UCSD-AML1 (cell line): ENCODE data around the gene YPEL3.
"Not testable (repeated sequence)": the region's sequence is repeated elsewhere in the genome, so short reads cannot be mapped to it uniquely, and the experiment has no call there.

ENCODE experiments used
- DNase-seq: peaks from one replicate; lab custom pipeline; 2025; ENCODE audit not compliant: unreplicated experiment; lab: John Stamatoyannopoulos, UW

Gene YPEL3, protein sequence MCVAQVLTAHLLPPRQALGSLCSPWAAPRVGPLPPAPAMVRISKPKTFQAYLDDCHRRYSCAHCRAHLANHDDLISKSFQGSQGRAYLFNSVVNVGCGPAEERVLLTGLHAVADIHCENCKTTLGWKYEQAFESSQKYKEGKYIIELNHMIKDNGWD

DNA sequence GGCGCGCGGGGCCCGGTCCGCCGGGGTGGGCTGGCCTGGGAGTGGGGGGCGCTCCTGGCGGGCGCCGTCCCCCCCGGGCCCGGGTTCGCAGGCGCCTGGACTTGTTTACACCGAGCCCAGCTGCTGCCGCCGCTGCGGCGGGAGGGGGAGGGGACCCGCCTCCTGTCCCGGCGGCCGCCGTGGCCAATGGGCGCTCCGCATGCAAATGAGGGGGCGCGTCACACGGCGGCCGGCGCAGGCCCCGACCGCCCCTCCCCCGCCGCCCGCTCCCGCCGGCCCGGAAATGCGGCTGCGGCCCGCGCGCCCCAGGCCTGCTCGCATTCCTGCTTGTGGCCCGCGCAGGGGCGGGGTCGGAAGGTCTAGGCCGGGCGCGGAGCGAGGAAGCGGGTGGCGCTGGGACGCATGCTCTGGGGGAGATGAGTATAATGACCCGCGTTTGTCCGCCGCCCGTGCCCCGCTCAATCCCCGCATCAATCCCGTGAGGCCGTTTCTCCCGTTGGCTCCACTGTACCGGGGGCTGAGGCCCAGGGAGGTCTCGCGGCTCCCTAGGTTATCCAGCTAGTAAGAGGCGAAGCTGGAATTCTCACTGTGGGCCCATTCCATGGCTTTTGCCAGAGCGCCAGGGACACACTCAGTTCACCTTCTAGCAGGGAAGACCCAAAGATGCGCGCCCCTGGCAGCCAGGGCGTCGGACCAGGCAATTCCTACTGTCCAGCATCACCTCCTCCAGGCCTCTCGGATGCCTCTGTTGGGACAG is at the start of gene YPEL3:
TSS of gene YPEL3 (minus strand) at position 109 of the 757 bp plus-strand sequence. CDS start 731 bp downstream, outside the sequence.
- DNase-seq: no peak

DNA sequence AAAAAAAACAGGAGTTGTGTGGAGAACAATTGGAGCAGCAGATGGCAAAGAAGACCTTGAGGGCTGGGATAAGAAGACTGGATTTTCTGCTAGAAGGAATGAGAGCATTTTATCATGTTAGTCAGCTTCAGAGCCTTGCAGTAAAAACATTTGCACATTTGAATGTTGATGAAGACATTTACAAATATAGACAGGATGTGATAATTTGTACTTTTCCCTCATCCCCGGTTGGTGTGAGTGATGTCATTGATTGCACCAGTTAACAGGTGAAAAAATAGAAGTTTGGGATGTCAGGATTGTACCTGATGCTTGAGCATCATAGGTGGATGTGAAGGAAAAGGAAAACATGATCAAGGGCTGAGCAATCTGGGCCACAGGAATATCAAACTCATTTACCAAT is 49.6 kb upstream of the YPEL3 start:
- DNase-seq: no peak

DNA sequence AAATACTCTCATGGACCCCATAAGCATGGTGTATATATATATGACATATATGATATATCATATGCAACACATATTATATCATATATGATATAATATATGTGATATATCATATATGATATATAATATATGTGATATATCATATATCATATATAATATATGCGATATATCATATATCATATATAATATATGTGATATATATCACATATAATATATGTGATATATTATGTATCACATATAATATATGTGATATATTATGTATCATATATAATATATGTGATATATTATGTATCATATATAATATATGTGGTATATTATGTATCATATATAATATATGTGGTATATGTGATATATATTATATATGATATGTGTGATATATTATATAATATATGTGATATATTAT is 48.9 kb upstream of the YPEL3 start:
- DNase-seq: no peak

DNA sequence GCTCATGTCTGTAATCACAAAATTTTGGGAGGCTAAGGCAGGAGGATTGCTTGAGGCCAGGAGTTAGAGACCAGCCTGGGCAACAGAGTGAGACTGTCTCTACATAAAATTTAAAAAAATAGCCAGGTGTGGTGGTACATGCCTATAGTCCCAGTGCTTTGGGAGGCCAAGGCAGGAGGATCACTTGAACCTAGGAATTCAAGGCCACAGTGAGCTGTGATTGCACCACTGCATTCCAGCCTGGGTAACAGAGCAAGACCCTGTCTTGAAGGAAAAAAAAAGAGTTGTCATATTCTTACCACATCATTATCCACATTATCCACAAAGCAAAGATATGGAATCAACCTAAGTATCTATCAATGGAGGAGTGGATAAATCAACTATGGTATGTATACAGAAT is 48.0 kb upstream of the YPEL3 start:
- DNase-seq: no peak

DNA sequence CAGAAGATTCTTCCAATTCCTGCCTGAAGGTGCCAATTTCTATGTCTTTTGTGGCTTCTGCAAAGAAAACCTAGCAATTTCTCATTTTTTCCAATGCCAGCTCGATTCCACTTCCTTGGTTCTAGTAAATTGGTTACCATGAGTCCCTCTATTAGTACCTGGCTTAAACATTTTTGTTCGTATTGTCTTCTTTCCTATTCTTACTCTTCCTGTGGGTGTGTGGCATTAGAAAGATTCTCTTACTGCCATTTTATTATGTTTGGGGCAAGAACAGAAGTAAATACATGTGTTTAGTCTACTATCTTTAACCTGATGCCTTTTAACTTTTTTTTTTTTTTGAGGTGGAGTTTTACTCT is 47.3 kb upstream of the YPEL3 start:
- no peak for DNase-seq

DNA sequence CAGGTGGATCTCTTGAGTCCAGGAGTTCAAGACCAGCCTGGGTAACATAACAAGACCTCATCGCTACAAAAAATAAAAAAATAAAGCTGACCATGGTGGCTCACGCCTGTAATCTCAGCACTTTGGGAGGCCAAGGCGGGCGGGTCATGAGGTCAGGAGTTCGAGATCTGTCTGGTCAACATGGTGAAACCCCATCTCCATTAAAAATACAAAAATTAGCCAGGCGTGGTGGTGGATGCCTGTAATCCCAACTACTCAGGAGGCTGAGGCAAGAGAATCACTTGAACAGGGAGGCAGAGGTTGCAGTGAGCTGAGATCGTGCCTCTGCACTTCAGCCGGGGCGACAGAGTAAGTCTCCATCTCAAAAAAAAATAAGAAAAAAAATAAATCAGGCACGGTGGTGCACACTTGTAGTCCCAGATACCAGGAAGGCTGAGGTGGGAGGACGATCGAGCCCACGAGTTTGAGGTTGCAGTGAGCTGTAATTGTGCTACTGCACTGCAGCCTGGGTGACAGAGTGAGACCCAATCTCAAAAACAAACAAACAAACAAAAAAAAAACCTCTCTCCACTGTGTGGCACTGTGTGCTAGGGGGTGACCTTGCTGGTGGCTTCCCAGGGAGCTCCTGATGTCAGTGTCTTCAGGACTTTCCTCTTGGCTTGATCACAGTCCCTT is 46.8 kb upstream of the YPEL3 start:
- peak; percentile 23 for DNase-seq

DNA sequence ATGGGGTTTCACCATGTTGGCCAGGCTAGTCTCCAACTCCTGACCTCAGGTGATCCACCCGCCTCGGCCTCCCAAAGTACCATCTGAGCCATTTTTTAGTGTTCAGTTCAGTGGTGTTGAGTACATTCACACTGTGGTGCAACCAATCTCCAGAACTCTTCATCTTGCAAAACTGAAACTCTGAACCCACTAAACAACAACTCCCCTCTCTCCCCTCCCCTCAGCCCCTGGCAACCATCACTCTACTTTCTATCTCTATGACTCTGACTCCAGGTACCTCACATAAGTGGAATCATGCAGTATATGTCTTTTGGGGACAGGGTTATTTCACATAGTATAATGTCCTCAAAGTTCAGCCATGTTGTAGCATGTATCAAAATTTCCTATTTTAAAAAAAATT is 45.7 kb upstream of the YPEL3 start:
- no peak for DNase-seq

DNA sequence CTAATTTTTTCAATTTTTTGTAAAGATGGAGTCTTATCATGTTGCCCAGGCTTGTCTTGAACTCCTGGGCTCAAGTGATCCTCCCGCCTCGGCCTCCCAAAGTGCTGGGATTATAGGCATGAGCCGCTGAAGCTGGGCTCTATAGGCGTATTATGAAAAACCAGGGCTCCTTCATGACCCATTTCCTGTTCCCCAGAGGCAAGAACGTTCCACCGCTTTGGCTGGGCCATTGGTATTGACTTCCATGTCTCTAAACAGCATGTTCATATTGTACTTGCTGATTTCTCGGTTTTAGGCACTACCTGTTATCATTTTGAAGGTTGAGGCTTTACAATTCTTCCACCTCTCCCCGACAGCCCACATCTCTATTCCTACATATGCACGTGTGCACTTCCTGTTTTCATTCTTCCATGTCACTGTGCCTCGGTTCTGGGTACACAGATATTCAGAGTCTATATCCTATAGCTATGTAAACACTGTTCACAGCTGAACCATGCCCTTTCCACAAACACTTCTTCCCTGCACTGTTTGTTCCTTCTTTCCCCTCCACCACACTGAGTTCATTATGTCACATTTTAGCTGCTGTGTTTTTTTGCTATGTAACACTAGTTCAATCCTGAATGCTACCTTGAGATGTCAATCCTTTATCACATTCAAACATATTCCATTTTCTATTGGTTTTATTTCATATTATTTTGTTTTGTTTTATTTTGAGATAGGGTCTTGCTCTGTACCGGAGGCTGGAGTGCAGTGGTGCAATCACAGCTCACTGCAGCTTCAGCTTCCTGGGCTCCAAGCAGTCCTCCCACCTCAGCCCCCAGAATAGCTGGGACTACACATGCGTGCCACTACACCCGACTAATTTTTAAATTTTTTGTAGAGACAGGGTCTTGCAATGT is 43.8 kb upstream of the YPEL3 start:
- no peak for DNase-seq

DNA sequence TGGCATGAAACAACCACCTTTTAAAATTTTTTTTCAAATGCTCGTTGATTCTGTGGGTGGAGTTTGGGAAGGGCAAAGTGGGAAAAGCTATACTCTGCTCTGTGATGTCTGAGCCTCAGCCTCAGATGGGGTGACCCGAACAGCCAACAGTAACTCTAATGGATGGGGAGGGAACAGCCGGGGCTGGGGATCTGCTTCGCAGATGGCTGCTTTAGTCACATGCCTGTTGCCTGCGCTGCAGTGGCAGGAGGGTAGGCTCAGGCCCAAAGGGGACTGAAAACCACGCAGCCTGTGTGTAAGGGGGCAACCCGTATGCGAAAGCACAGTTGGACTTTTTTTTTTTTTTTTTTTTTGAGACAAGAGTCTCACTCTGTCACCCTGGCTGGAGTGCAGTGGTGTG is 41.9 kb upstream of the YPEL3 start:
- no peak for DNase-seq

DNA sequence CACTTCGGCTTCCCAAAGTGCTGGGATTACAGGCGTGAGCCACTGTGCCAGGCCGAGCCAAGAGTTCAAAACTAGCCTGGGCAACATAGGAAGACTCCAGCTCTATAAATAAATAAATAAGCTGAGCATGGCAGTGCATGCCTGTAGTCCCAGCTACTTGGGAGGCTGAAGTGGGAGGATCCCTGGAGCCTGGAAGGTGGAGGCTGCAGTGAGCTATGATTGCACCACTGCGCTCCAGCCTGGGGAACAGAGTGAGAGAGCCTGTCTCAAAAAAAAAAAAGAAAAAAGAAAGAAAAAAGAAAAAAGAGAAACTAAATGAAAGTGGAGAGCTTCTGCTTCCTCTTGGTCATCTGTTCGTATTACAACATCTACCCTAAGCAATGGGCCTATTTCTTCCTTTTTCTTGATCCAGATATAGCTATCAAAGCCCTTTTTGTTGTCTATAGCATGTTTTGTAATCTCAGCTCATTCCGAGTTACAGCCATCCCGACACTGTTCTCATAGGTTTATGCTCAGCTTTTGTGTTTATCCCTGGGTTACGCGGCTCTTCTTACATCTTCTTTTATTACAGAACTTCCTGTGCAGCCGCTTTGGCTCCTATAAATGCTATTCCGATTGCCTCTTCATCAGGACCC is 41.1 kb upstream of the YPEL3 start:
- DNase-seq: no peak

DNA sequence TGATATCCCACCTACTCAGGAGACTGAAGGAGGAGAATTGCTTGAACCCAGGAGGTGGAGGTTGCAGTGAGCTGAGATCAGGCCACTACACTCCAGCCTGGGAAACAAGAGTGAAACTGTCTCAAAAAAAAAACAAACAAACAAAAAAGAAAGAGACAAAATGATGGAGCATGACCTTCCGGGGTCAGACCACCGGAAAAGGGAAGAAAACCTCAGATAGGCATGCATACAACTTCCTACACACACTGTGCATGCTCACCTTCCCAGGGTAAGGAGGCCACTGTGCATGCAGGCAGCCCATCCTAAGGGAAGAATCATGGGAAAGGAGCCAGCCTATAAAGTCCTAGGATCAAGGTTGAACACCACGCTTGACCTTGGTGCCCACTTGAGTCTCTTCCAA is 36.6 kb upstream of the YPEL3 start:
- no peak for DNase-seq

DNA sequence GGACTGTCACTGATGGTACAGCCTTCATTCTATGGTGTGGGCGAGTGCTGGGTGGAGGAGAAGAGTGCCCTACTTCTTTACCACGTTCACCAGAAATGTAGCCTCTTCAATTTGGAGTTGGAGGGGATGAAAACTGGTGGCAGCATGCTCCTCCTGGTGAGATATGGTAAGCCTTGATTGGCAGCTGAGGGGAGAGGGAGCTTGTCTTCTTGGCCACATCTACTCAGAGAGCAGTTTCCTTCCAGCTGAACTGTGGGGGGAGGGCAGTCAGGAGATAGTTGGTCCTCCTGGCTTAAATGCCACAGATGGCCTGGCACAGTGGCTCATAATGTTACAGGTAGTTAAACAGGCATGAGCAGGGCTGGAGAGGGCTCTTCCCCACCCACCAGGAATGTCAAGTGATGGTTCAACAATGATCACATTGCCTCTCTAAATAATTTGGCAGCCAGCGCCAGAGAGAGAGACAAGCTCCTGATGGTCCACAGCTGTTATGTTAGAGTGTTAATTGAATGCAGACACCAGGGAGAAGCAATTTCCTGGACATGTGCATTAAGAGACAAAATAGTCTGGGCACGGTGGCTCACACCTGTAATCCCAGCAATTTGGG is 36.0 kb upstream of the YPEL3 start:
- DNase-seq: no peak

DNA sequence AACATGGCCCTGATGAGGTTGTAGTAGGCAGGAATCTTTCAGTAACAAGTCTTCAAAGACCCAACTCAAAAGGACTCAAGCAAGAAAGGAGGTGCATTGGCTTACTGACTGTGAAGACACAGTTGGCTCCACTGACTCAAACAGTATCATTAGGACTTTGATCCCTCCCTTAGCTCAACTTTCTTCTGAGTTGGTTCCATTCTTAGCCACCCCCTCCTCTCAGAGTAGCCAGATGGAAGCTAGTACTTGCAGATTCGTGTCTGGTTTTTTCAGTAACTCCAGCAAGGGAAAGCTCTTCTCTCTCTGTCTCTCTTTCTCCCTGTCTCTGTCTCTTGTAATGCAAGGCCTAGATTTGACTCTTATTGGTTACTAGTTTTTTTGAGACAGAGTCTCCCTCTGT is 32.0 kb upstream of the YPEL3 start:
- no peak for DNase-seq

DNA sequence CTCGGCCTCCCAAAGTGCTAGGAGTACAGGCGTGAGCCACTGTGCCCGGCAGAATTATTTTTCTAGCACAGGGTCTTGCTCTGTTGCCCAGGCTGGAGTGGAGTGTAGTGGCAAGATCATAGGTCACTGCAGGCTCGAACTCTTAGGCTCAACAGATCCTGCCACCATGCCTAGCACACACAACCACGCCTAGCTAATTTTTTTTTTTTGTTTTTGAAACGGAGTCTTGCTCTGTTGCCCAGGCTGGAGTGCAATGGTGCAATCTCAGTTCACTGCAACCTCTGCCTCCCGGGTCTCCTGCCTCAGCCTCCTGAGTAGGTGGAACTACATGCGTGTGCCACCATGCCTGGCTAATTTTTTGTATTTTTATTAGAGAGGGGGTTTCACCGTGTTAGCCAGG is 29.7 kb upstream of the YPEL3 start:
- DNase-seq: not testable (repeated sequence)

DNA sequence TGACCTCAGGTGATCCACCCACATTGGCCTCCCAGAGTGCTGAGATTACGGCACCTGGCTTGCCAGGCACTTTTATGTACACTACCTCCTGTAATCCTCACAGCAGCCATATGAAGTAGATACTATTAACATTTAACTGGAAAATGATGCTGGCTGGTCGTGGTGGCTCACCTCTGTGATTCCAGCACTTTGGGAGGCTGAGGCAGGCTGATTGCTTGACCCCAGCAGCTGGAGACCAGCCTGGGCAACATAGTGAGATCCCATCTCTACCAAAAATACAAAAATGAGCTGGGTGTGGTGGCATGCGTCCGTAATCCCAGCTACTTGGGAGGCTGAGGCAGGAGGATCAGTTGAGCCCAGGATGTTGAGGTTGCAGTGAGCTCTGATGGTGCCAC is 29.0 kb upstream of the YPEL3 start:
- DNase-seq: no peak

DNA sequence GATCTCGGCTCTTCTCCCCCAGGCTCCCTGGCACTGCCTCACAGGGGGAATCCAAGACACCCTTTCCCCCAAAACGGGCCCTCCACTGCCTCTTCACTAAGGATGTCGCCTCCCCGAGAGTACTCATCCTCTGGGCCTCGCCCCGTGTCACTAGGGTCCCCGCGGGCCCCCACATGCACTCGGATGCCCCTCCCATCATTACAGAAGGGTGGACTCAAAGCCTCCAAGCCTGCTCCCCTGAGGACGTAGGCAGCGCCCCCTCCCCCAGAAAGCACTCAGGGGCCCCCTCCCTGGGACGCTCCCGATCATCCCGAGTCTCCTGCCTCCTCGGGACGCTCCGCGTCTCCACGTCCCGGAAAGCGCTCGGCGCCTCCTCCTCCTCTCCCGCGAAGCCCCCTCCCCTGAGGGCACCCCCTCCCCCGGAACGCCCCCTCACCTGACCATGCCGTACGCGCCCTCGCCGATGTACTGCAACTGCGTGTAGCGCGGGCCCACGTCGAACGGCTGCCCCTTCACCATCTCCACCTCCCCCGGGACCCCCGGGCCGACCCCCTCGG is 26.7 kb upstream of the YPEL3 start:
- no peak for DNase-seq

DNA sequence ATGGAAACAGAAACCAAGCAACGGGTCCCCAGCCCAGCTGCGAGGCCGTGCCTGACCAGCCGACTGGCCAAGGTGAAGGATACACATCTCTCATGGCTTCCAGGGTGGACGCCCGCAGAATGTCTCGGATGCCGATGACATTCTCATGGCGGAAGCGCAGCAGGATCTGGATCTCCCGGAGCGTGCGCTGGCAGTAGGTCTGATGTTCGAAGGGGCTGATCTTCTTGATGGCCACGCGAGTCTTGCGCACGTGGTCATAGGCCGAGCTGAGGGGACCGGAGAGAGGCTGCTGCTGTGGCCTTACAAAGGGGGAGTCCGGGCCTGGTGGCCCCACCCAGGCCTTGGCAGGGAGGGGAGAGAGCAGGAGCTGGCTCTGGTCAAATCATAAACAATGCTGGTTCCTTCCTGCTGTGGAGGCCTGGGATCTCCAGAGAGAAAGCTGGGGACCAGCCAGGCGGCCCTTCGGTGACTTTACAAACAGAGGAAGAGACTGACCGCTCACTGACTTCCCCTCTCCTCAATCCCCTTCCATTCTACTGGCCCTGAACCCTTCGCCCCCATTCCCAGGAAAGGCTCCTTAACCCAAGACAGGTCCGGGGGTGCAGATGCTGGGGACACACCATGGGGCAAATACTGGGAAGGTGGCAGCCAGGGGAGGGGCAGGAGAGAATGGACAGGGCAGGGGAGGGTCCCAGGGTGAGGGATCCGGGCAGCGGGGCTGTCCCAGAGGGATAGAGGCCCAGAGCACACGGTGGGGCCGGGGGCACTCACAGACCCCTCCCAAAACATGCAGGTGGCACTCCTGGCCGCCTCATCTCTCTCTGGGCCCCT is 25.9 kb upstream of the YPEL3 start:
- no peak for DNase-seq

DNA sequence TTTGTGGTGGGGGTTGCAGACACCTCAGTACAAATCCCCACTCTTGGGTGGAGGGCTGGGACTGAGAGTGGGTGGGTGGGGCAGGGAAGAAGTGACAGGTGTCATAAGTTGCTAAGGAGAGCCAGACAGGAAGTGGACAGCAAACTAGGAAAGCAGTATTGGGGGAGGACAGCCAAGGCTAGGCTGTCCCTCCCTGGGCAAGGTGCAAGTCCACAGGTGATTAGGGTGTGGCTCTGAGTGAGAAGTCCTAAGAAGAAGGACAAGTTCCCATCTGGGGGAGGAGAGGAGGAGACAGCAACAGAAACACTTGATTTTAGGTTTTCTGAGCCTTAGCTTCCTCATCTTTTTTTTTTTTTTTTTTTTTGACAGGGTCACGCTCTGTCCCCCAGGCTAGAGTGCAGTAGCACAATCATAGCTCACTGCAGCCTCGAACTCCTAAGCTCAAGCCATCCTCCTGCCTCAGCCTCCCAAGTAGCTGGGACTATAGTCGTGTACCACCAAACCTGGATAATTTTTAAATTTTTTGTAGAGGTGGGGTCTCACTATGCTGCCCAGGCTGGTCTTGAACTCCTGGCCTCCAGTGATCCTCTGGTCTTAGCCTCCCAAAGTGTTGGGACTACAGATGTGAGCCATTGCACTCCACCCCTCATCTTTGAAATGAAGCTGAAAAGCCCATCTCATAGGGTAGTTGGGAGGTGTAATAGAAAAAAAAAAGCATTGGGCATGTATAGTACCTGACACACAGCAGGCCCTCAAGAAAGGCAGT is 24.5 kb upstream of the YPEL3 start:
- no peak for DNase-seq

DNA sequence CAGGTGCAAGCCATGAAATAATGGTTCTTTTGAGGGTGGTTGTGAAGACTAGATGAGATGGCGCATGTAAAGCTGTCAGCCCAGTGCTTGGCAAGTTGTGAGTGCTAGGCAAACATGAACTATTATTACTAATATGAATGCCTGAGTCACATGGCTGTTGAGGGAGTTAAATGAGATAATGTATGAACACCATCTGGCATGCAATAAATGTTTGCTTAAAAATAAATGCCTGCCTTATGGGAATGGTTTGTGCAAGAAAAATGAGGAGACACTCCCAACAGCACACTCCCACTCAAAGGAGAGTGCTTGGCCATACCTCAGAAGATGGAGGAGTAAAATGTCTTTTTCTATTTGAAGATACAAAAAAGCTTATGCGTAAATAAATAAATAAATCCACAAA is 23.4 kb upstream of the YPEL3 start:
- DNase-seq: no peak
